Subcutaneous abdominal adipose tissue (tissue), 5 donors: ENCODE results near the gene BANF2.

ENCODE experiments used
- H3K27ac ChIP-seq: one replicate; pipeline ENCODE4 v1.7.0; 2013; ENCODE audit warnings: low read depth, mild to moderate bottlenecking, inconsistent platforms, low read length, moderate library complexity
- H3K27me3 ChIP-seq, 5 donors: one replicate each; pipeline ENCODE4 v1.7.0; 2013; ENCODE audit warnings: low read length in 5 of 5, inconsistent platforms in 1 of 5; ENCODE audit not compliant: control insufficient read depth in 5 of 5, insufficient read depth in 4 of 5
- H3K36me3 ChIP-seq, 5 donors: one replicate each; pipeline ENCODE4 v1.7.0; 2013; ENCODE audit warnings: low read length in 5 of 5; ENCODE audit not compliant: control insufficient read depth in 5 of 5, insufficient read depth in 5 of 5
- H3K4me1 ChIP-seq, 5 donors: one replicate each; pipeline ENCODE4 v1.7.0; 2013; ENCODE audit warnings: low read length in 5 of 5, mild to moderate bottlenecking in 3 of 5, moderate library complexity in 1 of 5; ENCODE audit not compliant: control insufficient read depth in 5 of 5, insufficient read depth in 5 of 5
- H3K4me3 ChIP-seq, 5 donors: one replicate each; pipeline ENCODE4 v1.7.0; 2013; ENCODE audit warnings: low read length in 5 of 5, low read depth in 1 of 5
- H3K9ac ChIP-seq, 5 donors: one replicate each; pipeline ENCODE4 v1.7.0; 2013; ENCODE audit warnings: low read length in 5 of 5, mild to moderate bottlenecking in 4 of 5, moderate library complexity in 3 of 5
- H3K9me3 ChIP-seq, 5 donors: one replicate each; pipeline ENCODE4 v1.7.0; 2013; ENCODE audit warnings: low read length in 5 of 5; ENCODE audit not compliant: control insufficient read depth in 5 of 5
- donor health status: healthy.
- donor health status: healthy.
- donor health status: healthy.
- donor health status: healthy.
- donor health status: healthy.

Gene BANF2

DNA sequence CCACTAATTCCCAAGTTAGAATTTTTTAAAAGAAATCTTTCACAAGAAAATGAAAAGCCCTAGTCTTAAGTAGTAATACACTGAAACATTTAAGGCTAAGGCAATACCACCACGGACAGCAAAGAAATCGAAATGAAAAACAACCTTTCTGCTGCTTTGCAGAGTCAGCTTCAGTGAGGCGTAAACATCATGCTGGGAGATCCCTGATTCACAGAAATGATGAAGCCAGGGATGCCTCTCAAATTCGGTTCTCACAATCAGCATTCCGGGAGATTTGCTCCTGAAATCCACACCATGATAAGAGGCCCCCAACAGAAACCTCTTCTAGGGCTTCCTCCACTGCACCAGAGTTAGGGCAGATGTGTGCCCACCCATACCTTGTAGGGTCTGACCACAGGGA, 36.3 kb upstream of the BANF2 start:
- Histone ChIP-seq H3K9me3 (no peaks in the 10 kb centered on the region), H3K4me1 (peaks cover 5 to 58% (median 49%) of the 10 kb centered on the region in 5 donors), H3K27ac (peak overlapping the region; percentile 81), H3K27me3 (no peaks in the 10 kb centered on the region), H3K9ac (peak overlapping the region in 1 of 5 donors; percentile 4), H3K36me3 (peaks cover 0 to 22% (median 9%) of the 10 kb centered on the region in 5 donors), H3K4me3 (no peak overlapping the region)

DNA sequence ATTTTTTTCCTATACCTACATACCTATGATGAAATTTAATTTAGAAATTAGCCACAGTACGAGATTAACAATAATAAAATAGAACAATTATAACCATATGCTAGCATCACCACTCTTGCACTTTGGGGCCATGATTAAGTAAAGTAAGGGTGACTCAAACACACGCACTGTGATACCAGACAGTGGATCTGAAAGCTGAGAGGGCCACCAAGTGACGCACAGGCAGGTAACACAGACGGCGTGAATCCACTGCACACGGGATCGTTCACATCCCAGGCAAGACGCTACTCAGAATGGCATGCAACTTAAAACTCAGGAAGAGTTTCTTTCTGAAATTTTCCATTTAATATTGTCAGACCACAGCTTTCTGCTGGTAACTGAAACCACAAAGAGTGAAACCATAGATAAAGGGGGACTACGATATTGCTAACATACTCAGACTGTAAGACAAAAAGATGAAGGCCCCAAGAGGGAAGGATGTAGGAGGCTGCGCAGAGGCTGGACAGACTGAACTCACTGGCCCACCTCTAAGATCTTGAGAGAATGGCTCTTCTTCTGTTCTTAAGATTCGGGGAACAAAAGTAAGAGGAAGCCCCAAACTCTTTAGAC, 35.6 kb upstream of the BANF2 start:
- Histone ChIP-seq H3K9me3 (no peaks in the 10 kb centered on the region), H3K36me3 (peaks cover under 1 to 19% (median 6%) of the 10 kb centered on the region in 5 donors), H3K27ac (peak overlapping the region; percentile 81), H3K9ac (no peak overlapping the region), H3K4me1 (peaks cover 5 to 54% (median 49%) of the 10 kb centered on the region in 5 donors), H3K27me3 (no peaks in the 10 kb centered on the region), H3K4me3 (no peak overlapping the region)

GRCh38 chr20:17665756-17666155, 34.0 kb upstream of the BANF2 start:
- Histone ChIP-seq H3K27me3 (no peaks in the 10 kb centered on the region), H3K27ac (no peak overlapping the region), H3K9me3 (no peaks in the 10 kb centered on the region), H3K9ac (no peak overlapping the region), H3K36me3 (peaks cover 0 to 10% (median 3%) of the 10 kb centered on the region in 5 donors), H3K4me3 (no peak overlapping the region), H3K4me1 (peaks cover 5 to 47% (median 45%) of the 10 kb centered on the region in 5 donors)

- no peak overlapping the region for H3K9ac ChIP-seq
- no peaks in the 10 kb centered on the region for H3K27me3 ChIP-seq
- peaks cover 1 to 44% (median 39%) of the 10 kb centered on the region in 5 donors for H3K4me1 ChIP-seq
- H3K9me3 ChIP-seq = no peaks in the 10 kb centered on the region
- H3K27ac ChIP-seq = no peak overlapping the region
- no peak overlapping the region for H3K4me3 ChIP-seq
- peaks cover 2 to 10% (median 3%) of the 10 kb centered on the region in 5 donors for H3K36me3 ChIP-seq
Measured at GRCh38 chr20:17666481-17666880, 33.3 kb upstream of the BANF2 start.

DNA sequence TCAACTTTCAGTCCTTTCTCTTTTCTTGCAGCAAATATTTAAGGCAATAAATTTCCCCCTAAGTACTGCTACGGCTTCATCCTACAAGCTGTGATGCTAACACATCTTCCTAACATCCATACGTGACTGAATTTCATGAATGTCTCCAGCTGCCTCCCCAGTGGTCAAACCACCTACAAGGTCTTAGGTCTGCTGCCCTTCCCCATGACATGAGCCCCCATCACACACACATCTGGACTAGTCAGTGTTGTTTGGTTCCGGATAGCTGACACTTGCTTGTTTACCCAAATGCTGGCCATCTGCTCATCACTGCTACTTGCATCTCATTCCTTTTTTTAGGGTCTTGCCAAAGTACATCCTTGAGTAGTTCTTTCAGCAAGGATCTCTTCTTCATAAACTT, 32.3 kb upstream of the BANF2 start:
- H3K4me3 ChIP-seq = no peak overlapping the region
- no peak overlapping the region for H3K27ac ChIP-seq
- H3K4me1 ChIP-seq = peaks cover 0 to 40% (median 32%) of the 10 kb centered on the region in 5 donors
- no peaks in the 10 kb centered on the region for H3K9me3 ChIP-seq
- peaks cover 2 to 10% (median 4%) of the 10 kb centered on the region in 5 donors for H3K36me3 ChIP-seq
- H3K27me3 ChIP-seq = no peaks in the 10 kb centered on the region
- no peak overlapping the region for H3K9ac ChIP-seq

GRCh38 chr20:17668432-17668831, 31.3 kb upstream of the BANF2 start:
- no peak overlapping the region for H3K27ac ChIP-seq
- H3K9ac ChIP-seq = no peak overlapping the region
- H3K4me1 ChIP-seq = peaks cover 0 to 36% (median 22%) of the 10 kb centered on the region in 5 donors
- H3K36me3 ChIP-seq = peaks cover 2 to 10% (median 6%) of the 10 kb centered on the region in 5 donors
- H3K9me3 ChIP-seq = no peaks in the 10 kb centered on the region
- H3K4me3 ChIP-seq = no peak overlapping the region
- H3K27me3 ChIP-seq = no peaks in the 10 kb centered on the region

- no peaks in the 10 kb centered on the region for H3K27me3 ChIP-seq
- peaks cover 2 to 8% (median 6%) of the 10 kb centered on the region in 5 donors for H3K36me3 ChIP-seq
- no peak overlapping the region for H3K9ac ChIP-seq
- H3K4me3 ChIP-seq = no peak overlapping the region
- H3K27ac ChIP-seq = no peak overlapping the region
- peaks cover 0 to 32% (median 16%) of the 10 kb centered on the region in 5 donors for H3K4me1 ChIP-seq
- H3K9me3 ChIP-seq = no peaks in the 10 kb centered on the region
Measured at GRCh38 chr20:17669306-17669931, 30.3 kb upstream of the BANF2 start.

DNA sequence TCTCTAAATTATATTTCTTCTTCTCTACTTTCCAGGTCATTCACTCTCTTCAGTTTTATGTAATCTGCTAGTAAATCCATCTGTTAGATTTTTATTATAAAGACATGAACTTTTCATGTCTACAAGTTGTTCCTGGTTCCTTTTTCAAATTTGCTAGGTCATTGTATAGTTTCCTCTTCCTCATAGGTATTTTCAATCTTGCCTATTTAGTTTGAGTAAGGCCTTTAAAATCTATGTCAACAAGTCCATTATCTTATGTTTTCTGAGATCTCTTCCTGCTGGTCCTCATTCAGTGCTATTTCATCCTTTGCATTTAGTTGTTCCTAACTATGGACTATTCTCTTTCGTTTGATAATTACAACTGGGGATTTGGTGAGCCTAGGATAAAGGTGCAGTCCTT, 28.8 kb upstream of the BANF2 start:
- H3K27me3 ChIP-seq = no peaks in the 10 kb centered on the region
- H3K9ac ChIP-seq = no peak overlapping the region
- H3K27ac ChIP-seq = no peak overlapping the region
- peaks cover 2 to 18% (median 6%) of the 10 kb centered on the region in 5 donors for H3K36me3 ChIP-seq
- H3K4me1 ChIP-seq = peaks cover 0 to 36% (median 19%) of the 10 kb centered on the region in 5 donors
- H3K9me3 ChIP-seq = no peaks in the 10 kb centered on the region
- H3K4me3 ChIP-seq = no peak overlapping the region

GRCh38 chr20:17671565-17671964, 28.2 kb upstream of the BANF2 start:
- Histone ChIP-seq H3K4me3 (no peak overlapping the region), H3K9ac (no peak overlapping the region), H3K9me3 (no peaks in the 10 kb centered on the region), H3K4me1 (peaks cover 0 to 35% (median 18%) of the 10 kb centered on the region in 5 donors), H3K27ac (no peak overlapping the region), H3K27me3 (no peaks in the 10 kb centered on the region), H3K36me3 (peaks cover 3 to 21% (median 6%) of the 10 kb centered on the region in 5 donors)

DNA sequence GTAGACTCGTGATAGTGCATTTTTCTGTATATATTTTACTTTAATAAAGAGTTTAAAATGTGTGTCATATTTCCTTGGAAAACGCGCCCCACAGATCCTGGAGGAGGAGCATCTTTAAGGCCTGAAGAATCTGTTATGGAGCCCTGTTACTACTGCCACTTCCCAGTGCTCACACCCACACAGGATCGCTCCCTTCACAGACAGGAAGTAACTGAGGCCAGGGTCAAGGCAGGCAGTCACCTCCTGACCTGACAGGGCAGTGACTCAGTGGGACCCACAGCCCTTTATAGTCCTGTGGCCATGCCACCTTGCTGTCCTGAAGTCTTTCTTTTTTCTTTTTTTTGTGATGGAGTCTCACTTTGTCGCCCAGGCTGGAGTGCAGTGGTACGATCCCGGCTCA, 26.7 kb upstream of the BANF2 start:
- no peaks in the 10 kb centered on the region for H3K9me3 ChIP-seq
- H3K27ac ChIP-seq = no peak overlapping the region
- H3K9ac ChIP-seq = no peak overlapping the region
- H3K27me3 ChIP-seq = no peaks in the 10 kb centered on the region
- no peak overlapping the region for H3K4me3 ChIP-seq
- H3K36me3 ChIP-seq = peaks cover 3 to 20% (median 8%) of the 10 kb centered on the region in 5 donors
- peaks cover 0 to 33% (median 18%) of the 10 kb centered on the region in 5 donors for H3K4me1 ChIP-seq
